Dendritic cell treated with granulocyte-macrophage colony-stimulating factor and Interleukin-4, amounts not matched to agents 40 ng/mL and 50 ng/mL, for 4 days (primary cell): ENCODE results near the gene CAPN10.
"Not testable (repeated sequence)": the region's sequence is repeated elsewhere in the genome, so short reads cannot be mapped to it uniquely, and the experiment has no call there.

Experiments
- H3K27ac Mint-ChIP-seq: one replicate; pipeline ENCODE4 v1.8.0; 2022; ENCODE audit warnings: mild to moderate bottlenecking, mixed read lengths
- H3K27me3 Mint-ChIP-seq: one replicate; pipeline ENCODE4 v1.8.0; 2022; ENCODE audit warnings: mild to moderate bottlenecking, mixed read lengths
- H3K36me3 Mint-ChIP-seq: one replicate; pipeline ENCODE4 v1.8.0; 2022; ENCODE audit warnings: low read depth, mixed read lengths
- H3K4me1 Mint-ChIP-seq: one replicate; pipeline ENCODE4 v1.8.0; 2022; ENCODE audit warnings: low read depth, mixed read lengths
- H3K4me3 Mint-ChIP-seq: one replicate; pipeline ENCODE4 v1.8.0; 2022; ENCODE audit warnings: mild to moderate bottlenecking, moderate library complexity, mixed read lengths
- H3K9me3 Mint-ChIP-seq: one replicate; pipeline ENCODE4 v1.8.0; 2022; ENCODE audit warnings: mixed read lengths
- intact Hi-C: fragments of 100-400 bp; cut with micrococcal nuclease; formaldehyde crosslinking; loops from one replicate; pipeline ENCODE4 v1.15.0; 2022

The CAPN10 gene

DNA sequence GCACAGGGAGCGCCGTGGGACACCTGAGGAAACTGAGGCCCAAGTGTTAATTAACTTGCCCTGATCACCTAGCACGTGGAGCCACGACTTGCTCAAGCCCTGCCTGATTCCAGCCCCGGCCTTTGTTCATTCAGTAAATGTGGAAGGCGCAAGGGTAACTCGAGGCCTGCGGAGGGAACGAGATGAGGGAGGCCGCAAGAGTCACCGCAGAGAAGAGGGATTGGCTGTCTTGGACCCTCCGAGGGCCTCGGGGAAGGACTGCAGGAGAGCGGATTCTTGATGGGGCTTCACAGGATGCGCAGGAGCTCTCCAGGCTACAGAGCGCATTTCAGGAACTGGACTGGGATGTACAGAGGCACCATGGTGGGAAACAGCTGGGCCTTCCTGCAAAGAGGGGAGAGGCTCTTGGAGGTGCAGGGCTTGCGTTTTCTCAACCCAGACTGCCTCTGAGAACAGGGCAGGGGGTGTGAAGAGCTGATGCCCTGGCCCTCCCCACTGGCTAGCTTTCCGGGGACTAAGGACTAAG is 28.2 kb upstream of the CAPN10 start:
- intact Hi-C loops: no loop called here
- Mint-ChIP-seq H3K9me3 (no peaks in the 10 kb centered on the region), H3K4me1 (peaks cover 65% of the 10 kb centered on the region), H3K27me3 (no peaks in the 10 kb centered on the region), H3K36me3 (peaks cover 66% of the 10 kb centered on the region), H3K27ac (peak overlapping the region; percentile 63), H3K4me3 (no peak overlapping the region)

DNA sequence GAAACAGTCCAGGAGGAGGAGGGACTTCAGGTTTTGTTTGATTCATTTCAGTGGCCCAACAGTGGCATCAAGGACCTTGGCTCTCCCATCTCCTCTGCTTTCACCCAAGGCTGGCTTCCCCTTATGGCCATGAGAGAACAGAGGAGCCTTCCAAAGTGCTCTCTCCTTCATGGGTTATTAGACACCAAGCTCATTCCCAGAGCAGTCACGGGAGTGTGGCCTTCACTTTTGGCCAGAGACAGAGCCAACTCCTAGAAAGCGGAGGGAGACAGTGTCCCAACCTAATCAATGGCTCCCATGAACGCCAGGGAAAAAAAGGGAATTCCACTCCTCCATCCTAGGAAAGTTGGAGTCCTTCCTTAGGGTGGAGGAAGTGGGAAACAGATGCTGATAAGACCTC is 27.2 kb upstream of the CAPN10 start:
- H3K36me3 Mint-ChIP-seq: peaks cover 63% of the 10 kb centered on the region
- no peaks in the 10 kb centered on the region for H3K27me3 Mint-ChIP-seq
- intact Hi-C loops: no loop called here
- H3K27ac Mint-ChIP-seq: peak overlapping the region; percentile 92
- no peaks in the 10 kb centered on the region for H3K9me3 Mint-ChIP-seq
- H3K4me1 Mint-ChIP-seq: peaks cover 75% of the 10 kb centered on the region
- peak overlapping the region; percentile 51 for H3K4me3 Mint-ChIP-seq

DNA sequence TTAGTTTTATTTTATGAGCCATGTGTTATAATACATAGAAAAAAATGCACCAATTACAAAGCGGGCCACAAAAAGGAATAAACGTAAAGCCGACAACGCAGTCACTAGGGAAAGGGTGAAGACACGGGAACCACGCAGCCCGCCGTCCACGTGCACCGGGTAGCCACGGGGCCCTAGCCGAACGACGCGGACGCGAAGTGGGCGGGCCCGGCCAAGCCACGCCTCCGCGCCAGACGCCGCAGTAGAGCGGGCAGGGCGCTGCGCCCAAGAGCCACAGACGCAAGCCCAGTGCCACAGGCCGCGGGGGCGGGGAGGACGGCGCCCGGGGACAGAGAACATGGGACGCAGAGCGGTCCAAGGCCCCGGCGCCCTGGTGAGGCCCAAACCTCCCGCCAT is 26.5 kb upstream of the CAPN10 start, which contains the start of gene DUSP28:
DUSP28 (plus strand) TSS at position 274 of the 396 bp plus-strand sequence. CDS start 328 bp downstream, outside the sequence.
- H3K4me3 Mint-ChIP-seq: peak within 1 kb of the TSS; percentile 78
- no peaks in the 10 kb centered on the region for H3K27me3 Mint-ChIP-seq
- peak within 1 kb of the TSS; percentile 92 for H3K27ac Mint-ChIP-seq
- intact Hi-C loops: loop anchor here (2.0 to 10.0 kb wide), 3 partner anchors 27 to 1055 kb away; partner anchors contain the start of gene CAPN10
- peaks cover 77% of the 10 kb centered on the region for H3K4me1 Mint-ChIP-seq
- H3K36me3 Mint-ChIP-seq: peaks cover 63% of the 10 kb centered on the region
- H3K9me3 Mint-ChIP-seq: no peaks in the 10 kb centered on the region

DNA sequence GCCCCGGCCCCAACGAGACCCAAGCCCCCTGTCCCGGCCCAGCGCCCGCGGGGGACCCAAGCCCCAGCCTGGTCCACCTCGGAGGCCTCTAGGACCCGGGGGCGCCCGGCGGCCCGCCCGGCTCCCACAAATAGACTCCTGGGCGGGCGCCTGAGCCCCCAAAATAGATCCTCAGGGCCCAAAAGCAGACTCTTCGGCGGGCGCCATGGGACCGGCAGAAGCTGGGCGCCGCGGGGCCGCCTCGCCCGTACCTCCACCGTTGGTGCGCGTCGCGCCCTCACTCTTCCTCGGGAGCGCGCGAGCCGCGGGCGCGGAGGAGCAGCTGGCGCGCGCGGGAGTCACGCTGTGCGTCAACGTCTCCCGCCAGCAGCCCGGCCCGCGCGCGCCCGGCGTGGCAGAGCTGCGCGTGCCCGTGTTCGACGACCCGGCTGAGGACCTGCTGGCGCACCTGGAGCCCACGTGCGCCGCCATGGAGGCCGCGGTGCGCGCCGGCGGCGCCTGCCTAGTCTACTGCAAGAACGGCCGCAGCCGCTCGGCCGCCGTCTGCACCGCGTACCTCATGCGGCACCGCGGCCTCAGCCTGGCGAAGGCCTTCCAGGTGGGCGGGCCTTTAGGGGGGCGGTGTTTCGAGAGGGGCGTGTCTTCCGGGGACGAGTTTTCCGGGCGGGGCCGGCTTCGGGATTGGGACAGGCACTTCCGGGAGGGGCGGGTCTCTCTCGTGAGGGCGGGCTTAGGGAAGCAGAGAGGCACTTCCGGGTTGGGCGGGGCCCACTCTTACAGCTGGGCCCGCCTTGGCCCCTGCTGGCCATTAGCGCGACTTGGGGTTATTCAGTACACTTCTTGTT is 25.8 kb upstream of the CAPN10 start:
- Mint-ChIP-seq H3K9me3 (no peaks in the 10 kb centered on the region), H3K36me3 (peaks cover 59% of the 10 kb centered on the region), H3K4me1 (peaks cover 78% of the 10 kb centered on the region), H3K27ac (peak overlapping the region; percentile 92), H3K4me3 (peak overlapping the region; percentile 78), H3K27me3 (no peaks in the 10 kb centered on the region)
- intact Hi-C loops: loop anchor here (2.0 to 10.0 kb wide), 3 partner anchors 26 to 1054 kb away; partner anchors contain the start of gene CAPN10

DNA sequence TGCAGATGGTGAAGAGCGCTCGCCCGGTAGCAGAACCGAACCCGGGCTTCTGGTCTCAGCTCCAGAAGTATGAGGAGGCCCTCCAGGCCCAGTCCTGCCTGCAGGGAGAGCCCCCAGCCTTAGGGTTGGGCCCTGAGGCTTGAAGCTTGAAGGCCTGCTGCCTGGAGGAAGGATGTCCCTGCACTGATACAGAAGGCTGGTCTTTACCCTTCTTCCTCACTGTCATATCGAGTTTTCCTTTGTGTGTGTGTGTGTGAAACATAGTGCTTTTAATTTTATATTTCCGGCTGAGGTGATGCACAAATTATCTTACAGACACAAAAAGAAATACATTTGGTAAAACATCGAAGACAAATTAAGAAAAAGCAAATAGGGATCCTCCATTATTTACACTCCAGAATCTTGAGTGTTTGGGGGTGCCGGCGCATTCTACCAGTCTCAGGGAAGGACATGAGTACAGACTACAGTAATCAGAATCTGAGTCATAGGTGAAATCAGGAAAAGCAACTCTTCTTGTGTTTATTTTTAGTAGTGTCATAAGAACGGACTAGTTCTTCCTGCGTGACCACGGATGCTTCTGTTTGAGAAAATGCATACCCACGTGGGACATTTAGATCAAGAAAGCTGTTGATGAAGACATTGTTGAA is 25.1 kb upstream of the CAPN10 start:
- Mint-ChIP-seq H3K4me1 (peaks cover 78% of the 10 kb centered on the region), H3K27ac (peak overlapping the region; percentile 92), H3K9me3 (no peaks in the 10 kb centered on the region), H3K4me3 (peak overlapping the region; percentile 78), H3K36me3 (peaks cover 52% of the 10 kb centered on the region), H3K27me3 (no peaks in the 10 kb centered on the region)
- intact Hi-C loops: loop anchor here (2.0 to 10.0 kb wide), 3 partner anchors 25 to 1053 kb away; partner anchors contain the start of gene CAPN10

DNA sequence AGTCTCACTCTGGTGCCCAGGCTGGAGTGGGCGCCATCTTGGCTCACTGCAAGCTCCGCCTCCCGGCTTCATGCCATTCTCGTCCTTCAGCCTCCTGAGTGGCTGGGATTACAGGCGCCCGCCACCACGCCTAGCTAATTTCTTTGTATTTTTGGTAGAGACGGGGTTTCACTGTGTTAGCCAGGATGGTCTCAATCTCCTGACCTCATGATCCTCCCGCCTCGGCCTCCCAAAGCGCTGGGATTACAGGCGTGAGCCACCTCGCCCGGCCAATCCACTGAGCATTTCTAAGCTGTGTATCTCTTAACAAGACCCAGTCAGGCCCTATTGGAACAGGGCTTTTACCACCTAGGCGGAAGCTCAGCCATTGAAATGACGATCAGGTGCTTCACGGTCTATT is 23.3 kb upstream of the CAPN10 start:
- H3K9me3 Mint-ChIP-seq, H3K4me3 Mint-ChIP-seq, H3K27me3 Mint-ChIP-seq, H3K27ac Mint-ChIP-seq: not testable (repeated sequence)
- H3K36me3 Mint-ChIP-seq: peaks cover 43% of the 10 kb centered on the region
- H3K4me1 Mint-ChIP-seq: peaks cover 80% of the 10 kb centered on the region
- intact Hi-C loops: loop anchor here (10.0 kb wide), 1 partner anchor 1052 kb away; no protein-coding TSS in a partner anchor

DNA sequence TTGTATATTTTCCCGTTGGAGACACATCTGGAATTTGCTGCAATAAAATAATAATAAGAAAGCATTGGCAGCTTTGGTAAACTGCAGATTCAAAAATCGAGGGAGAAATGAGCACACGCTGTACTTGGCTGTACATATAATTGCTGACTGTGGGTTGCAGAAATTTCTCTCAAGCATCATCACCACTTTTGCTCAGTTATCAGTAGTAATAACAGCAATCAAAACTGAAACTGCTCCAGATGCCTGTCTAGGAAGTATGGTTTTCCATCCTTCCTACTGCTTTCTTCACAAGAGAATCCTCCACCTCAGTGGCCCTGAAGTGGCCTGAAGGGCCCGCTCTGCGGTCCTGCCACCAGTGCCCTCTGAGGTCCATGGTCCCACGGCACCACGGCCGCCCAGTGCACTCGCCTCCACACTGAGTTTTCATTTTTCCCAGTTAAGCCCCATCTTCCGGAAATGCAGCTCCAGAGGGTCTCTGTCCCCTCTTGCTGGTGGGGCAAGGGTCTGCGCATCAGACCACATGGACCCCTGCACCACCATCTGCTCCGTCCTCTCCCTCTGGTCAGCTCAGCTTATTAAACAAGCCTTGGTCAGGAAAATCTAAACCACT is 22.5 kb upstream of the CAPN10 start:
- intact Hi-C loops: loop anchor here (10.0 kb wide), 1 partner anchor 1051 kb away; no protein-coding TSS in a partner anchor
- peak overlapping the region; percentile 88 for H3K27ac Mint-ChIP-seq
- peaks cover 72% of the 10 kb centered on the region for H3K4me1 Mint-ChIP-seq
- peaks cover 42% of the 10 kb centered on the region for H3K36me3 Mint-ChIP-seq
- H3K9me3 Mint-ChIP-seq: no peaks in the 10 kb centered on the region
- H3K4me3 Mint-ChIP-seq: no peak overlapping the region
- no peaks in the 10 kb centered on the region for H3K27me3 Mint-ChIP-seq

DNA sequence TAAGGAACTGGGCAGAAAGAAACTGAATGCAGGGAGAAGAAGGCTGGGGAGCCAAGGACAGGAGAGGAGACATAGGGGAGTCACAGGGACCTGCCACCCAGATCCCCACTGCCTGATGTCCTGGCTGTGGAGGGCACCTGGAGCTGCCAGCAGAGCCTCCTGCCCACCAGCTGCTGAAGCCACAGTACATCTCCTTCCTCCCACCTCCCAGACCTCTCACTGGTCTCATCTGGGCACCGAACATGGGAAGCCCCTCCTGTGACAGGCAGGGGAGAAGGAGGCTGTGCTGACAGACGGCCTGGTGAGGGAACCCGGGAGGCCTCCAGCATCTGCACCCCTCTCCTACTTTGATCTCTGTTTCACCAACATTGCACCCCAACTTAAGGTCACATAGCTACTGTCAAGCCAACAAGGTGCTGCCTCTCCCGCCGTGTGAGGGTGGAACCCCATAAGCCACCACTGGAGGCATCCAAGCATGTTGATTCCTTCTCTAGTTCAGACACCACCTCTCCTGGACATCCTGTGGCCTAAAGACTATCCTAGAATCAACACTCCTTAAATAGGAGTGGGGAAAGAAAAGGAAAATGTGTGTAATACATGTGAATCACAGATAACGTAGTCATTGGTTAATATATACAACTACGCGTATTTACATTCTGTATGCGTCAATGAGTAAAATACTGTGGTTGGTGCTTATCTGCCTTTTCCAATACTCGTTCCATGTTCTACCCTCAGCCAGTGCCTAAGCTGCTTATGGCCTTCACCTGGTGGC is 21.8 kb upstream of the CAPN10 start:
- Mint-ChIP-seq H3K4me3 (peak overlapping the region; percentile 82), H3K27ac (peak overlapping the region; percentile 88), H3K4me1 (peaks cover 72% of the 10 kb centered on the region), H3K9me3 (no peaks in the 10 kb centered on the region), H3K36me3 (peaks cover 43% of the 10 kb centered on the region), H3K27me3 (no peaks in the 10 kb centered on the region)
- intact Hi-C loops: loop anchor here (5.0 to 10.0 kb wide), 2 partner anchors 63 to 1050 kb away; partner anchors contain the start of gene GPR35

DNA sequence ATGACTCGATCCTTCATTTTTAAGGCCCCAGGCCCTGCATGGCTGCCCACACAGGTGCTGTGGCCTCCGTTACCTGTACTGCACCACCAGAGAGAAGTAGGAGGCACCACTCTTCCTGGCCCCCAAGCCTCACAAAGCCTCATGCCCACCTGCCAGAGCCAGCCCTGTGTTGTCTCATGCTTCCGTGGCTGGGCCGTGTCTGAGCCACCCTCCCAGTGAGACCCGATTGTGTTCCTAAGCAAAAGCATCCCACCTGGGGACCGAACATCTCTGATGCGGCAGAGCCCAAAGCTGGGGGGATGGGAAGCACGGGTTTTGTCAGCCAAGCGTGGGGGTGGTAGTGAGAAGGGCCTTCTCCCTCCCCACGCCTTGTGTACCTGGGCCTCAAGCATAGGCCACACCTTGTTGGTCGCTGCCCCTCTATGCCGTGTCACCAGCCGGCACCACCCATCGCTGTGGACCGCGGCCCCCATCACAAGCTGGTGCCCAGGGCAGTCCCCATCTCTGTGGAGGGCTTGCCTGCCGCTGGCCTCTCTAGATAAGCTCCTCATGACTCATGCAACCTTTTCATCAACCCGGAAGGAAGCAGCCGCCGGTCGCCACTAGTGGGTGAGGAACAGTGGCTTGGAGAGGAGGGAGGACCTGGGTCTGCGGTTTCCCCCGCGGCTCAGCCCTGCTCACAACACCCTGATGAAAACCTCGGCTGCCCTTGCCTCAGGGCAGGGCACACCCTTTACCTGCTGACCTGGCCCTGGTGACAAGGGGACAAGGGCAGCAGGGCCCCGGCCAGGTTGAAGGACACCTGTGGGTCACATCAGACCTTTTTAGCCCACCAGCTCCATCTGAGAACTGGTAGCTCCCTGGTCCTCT is 21.0 kb upstream of the CAPN10 start:
- Mint-ChIP-seq H3K9me3 (no peaks in the 10 kb centered on the region), H3K4me3 (peak overlapping the region; percentile 82), H3K27me3 (no peaks in the 10 kb centered on the region), H3K36me3 (peaks cover 52% of the 10 kb centered on the region), H3K4me1 (peaks cover 80% of the 10 kb centered on the region), H3K27ac (peak overlapping the region; percentile 88)
- intact Hi-C loops: loop anchor here (2.0 to 10.0 kb wide), 3 partner anchors 19 to 1049 kb away; partner anchors contain the start of gene GPR35

DNA sequence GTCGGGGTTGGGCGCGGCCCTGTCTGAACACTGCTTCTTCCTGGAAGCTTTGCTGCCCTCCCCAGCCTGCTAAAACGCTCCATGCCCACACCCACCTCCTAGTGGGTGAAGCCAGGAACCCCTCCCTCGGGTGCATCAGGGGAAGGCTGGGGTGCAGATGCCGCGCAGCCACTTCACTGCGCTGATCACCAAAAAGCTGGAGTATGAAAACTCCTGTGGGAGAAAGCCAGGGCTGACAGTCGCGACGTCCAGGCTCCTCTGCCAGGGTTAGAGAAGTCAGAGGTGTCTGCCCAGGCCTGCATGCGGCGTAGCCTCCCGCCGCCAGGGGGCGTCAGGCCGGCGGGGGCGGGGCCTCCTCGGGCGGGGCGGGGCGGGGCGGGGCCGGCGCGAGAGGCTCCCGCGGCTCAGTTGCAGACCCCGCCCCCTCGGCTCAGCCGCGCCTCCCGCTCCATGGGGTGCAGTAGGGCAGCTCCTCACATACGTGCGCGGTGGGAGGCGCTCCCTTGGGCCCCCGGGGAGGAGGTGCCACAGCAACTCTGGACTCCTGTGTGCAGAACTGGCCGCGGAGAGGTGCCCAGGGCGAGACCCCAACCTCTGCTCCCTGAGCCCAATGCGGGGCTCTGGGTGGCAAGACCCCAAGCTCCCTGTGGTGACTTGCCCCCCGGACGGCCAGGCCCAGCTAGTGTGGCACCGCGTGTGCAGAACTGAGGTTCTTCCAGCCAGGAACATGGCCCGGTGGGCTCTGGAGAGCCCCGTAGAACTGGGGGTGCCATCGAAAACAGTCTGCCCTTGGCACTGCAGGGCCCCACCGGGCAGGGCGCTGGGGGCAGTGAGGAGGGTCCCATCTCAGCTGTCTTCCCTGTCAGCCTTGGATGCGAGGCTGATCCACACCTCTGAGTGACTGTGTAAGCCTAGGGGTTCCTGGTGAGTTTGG is 20.1 kb upstream of the CAPN10 start:
- intact Hi-C loops: loop anchor here (2.0 to 10.0 kb wide), 3 partner anchors 18 to 1048 kb away; partner anchors contain the start of gene GPR35
- Mint-ChIP-seq H3K36me3 (peaks cover 56% of the 10 kb centered on the region), H3K27ac (peak overlapping the region; percentile 88)

DNA sequence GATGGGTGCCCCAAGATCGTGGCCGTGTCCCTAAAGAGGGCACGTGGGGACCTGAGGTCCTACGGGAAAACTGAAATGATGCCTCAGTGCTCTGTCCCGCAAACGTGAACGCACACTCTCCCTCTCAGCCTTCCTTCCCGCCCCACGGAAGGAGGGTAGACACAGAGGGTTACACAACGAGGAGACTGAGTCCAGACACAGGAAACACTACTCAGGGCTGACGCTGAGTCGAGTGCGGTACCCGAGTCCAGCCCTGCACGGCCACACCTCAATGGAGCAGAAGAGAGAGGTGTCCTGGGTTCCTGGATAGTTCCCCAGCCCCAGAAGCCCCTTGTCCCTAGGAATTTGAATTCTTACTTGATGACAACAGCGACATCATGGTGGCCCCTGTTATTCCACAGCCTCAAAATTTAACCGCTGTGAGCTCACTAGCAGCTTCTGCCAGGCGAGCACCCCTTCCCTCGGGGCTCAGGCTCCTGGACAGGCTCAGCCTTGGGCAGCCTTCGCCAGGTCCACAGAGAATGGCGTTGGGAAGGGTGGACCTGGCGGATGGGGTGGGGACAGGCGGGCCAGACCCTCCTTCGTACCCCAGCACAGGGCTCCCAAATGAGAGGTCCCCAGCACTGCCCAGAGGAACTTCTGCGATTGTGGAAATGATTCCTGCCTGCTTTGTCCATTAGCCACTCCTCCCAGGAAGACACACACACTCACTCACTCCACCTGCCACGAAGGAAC is 19.2 kb upstream of the CAPN10 start:
- peak overlapping the region; percentile 88 for H3K27ac Mint-ChIP-seq
- H3K4me3 Mint-ChIP-seq: peak overlapping the region; percentile 82
- peaks cover 61% of the 10 kb centered on the region for H3K36me3 Mint-ChIP-seq
- no peaks in the 10 kb centered on the region for H3K27me3 Mint-ChIP-seq
- H3K4me1 Mint-ChIP-seq: peaks cover 87% of the 10 kb centered on the region
- intact Hi-C loops: loop anchor here (2.0 to 10.0 kb wide), 3 partner anchors 17 to 1047 kb away; partner anchors contain the start of gene GPR35
- no peaks in the 10 kb centered on the region for H3K9me3 Mint-ChIP-seq

More for the DNA sequence above, 20.1 kb upstream of the CAPN10 start:
- Mint-ChIP-seq H3K4me3 (peak overlapping the region; percentile 82), H3K4me1 (peaks cover 86% of the 10 kb centered on the region), H3K27me3 (no peaks in the 10 kb centered on the region), H3K9me3 (no peaks in the 10 kb centered on the region)
